ENCODE results near the gene MCFD2.

MCFD2 gene

GRCh38 chr2:46945671-46946070 is 30.1 kb upstream of the MCFD2 start:
- no peak for DNase-seq (ENCODE audit: extremely low read depth, low read depth)
- TF ChIP-seq CTCF (IDR thresholded peaks at IDR 0.05; ENCODE audit: low read depth, low read length) = no peak

- DNase-seq (ENCODE audit: extremely low read depth, low read depth) = no peak
- no peak for TF ChIP-seq CTCF (IDR thresholded peaks at IDR 0.05; ENCODE audit: low read depth, low read length)
These were observed 28.5 kb upstream of the MCFD2 start for GRCh38 chr2:46943881-46944798.

GRCh38 chr2:46942891-46943626 is 27.5 kb upstream of the MCFD2 start:
- no peak for DNase-seq (ENCODE audit: extremely low read depth, low read depth)
- no peak for TF ChIP-seq CTCF (IDR thresholded peaks at IDR 0.05; ENCODE audit: low read depth, low read length)

GRCh38 chr2:46942143-46942526 is 26.5 kb upstream of the MCFD2 start:
- TF ChIP-seq CTCF (IDR thresholded peaks at IDR 0.05; ENCODE audit: low read depth, low read length) = no peak
- no peak for DNase-seq (ENCODE audit: extremely low read depth, low read depth)

GRCh38 chr2:46939626-46940359 is 24.2 kb upstream of the MCFD2 start:
- no peak for DNase-seq (ENCODE audit: extremely low read depth, low read depth)
- TF ChIP-seq CTCF (IDR thresholded peaks at IDR 0.05; ENCODE audit: low read depth, low read length) = no peak

- DNase-seq (ENCODE audit: extremely low read depth, low read depth) = no peak
- peak; percentile 33 for TF ChIP-seq CTCF (IDR thresholded peaks at IDR 0.05; ENCODE audit: low read depth, low read length)
These were observed 21.9 kb upstream of the MCFD2 start for GRCh38 chr2:46937471-46937901.

All from AG09319 (cell line).